GM19467 (cell line): ENCODE measurements around the gene BLVRB.
"Not testable (repeated sequence)": the region's sequence is repeated elsewhere in the genome, so short reads cannot be mapped to it uniquely, and the experiment has no call there.

ENCODE experiments used
- ATAC-seq: cut with Tn5 transposase; IDR thresholded peaks from one replicate; pipeline ENCODE4 v1.9.1; 2021; ENCODE audit warnings: mild to moderate bottlenecking, moderate library complexity; ENCODE audit not compliant: unreplicated experiment

Gene BLVRB

DNA sequence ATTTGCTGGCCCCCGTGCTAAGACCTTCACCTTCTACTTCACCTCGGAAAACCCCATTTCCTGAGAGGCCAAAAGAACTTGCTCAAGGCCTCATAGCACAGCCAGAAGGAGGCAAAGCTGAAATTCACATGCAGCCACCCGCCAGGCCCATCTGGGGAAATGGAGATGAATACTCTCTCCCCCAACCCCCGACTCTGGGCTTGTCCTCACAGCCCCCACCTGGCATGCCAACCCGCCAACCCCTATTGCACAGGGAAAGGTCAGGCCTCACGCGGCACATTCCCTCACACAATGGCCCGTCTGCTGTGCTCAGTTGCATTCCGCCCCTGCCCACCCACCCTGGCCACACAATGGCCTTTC lies 55.5 kb downstream of the BLVRB start:
- ATAC-seq = no peak

DNA sequence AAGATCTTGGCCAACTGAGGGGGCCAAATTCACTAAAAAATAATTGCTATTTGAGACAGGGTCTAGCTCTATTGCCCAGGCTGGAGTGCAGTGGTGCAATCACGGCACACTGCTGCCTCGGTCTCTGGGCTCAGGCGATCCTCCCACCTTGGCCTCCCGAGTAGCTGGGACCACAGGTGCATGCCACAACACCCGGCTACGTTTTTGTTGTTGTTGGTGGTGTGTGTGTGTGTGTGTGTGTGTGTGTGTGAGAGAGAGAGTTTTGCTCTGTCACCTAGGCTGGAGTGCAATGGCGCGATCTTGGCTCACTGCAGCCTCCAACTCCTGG lies 57.0 kb downstream of the BLVRB start:
- ATAC-seq = not testable (repeated sequence)

DNA sequence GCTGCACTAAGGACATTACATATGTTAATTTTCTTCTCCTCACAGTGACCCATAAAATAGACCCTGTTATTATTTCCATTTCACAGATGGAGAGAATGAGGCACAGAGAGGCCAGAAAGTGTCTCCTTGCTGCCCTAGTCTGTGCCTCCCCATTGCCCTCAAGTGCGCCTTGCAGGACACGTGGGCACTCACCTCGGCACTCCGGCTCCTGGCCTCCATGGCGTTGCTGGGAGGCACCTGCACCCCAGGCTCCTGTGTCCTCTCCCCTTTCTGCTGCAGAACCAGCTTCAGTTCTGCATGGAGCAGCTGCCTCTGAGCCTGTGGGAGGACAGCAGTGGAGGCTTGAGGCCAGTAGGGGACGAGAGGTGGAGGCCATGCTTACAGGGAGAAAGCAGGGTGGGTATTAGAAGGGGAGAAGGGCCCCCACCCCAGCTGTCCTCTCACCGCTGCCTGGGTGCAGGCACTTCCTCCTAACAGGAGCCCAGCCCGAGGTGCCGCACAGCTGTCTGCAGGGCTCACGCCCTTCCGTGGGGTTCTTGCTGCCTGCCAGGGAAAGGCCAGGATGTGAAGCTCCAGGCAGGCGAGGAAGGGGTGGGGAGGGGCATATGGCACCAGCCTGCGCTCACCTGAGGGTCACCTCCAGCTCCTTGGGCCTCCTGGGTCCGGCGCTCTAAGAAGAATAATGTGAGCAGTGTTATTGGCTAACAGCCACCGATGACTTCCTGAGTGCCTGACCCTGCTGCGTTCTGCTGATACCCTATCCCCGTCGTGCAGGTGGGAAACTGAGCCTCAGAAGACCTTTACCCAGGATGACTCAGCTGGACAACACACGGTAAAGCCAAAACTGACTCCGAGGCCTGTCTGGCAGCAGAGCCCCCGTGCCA lies 57.6 kb downstream of the BLVRB start:
- ATAC-seq = no peak

DNA sequence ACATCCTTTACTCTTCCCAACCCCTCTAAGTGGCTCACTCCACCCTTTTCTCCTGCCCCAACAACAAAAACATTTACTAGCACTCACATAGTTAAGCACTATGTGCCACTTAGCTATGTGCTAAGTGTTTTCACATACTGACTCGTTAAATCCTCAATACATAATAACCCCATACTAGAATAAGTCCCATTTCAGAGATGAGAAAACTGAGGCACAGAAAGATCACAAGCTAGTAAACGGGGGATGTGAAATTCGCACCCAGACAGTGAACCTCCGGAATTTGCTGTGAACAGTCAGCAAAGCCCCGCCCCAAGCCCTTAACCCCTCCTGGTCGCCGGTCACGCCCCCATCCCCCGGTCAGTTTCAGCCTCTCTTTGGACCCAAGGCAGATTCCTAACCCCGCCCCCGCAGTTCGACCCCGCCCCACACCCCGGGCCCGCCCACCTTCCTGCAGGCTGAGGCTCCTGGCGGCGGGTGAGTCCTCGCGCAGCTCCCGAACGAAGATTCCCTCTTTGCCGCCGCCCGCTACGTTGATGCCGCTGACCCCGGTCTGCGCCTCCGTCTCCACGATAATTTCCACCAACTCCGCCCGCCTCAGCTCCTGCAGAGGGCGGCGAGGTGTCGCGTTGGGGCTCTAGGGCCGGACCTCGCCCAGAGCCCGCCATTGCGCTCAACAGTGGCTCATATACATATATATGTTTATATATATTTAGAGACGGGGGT lies 62.1 kb downstream of the BLVRB start:
- ATAC-seq = peak; percentile 49

DNA sequence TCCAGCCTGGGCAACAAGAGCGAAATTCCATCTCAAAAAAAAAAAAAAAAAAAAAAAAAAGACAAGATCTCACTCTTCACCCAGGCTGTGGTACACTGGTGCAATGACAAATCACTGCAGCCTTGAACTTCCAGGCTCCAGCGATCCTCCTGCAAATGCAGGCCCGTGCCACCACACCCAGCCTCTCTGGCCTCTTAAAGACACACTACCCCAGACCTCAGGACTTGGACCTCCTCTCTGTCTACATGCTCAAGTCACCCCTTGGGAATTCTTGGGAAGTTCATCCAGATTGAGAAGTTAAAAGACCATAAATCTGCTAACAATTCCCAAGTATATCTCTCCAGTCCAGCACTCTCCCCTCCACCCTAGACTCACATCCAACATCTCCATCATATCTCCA lies 65.0 kb downstream of the BLVRB start:
- ATAC-seq = no peak

DNA sequence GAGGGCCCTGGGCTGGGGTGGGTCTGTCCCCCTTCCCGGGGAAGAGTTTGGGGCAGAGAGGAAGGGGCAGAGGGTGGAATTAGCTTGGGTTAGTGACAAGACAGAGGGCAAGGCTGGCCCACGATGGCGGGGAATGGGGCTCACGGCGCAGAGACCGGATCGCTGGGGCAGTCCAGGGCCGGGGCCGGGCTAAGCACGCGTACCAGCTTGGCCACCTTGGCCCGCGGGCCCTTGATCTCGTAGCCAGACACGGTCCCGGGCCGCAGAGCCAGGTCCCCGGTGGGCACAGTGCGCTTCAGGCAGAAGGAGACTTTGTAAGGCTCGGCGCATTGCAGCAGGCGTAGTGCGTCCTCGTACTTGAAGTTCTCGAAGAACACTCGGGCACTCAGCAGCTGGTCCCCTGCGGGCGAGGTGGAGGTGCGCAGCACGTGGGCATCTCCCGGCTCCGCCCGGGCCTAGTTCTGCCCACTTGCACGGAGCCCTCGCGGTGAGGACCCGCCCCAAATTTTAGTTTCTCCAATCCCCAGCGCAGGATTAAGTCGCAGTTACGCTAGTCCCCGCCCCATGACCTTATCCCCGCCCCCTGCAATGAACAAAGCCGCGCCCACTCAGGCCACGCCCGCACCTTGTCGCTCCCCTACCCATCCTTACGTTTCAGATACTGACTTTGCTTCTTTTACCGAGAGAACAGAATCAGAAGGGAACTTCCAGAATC lies 67.0 kb downstream of the BLVRB start:
- no peak for ATAC-seq
